Measurements from ENCODE around the gene C17orf78.
A peak's percentile ranks its signal among the peaks of the same experiment; 100 is the strongest.

The C17orf78 gene

GRCh38 chr17:37429453-37429852 is 53.7 kb downstream of the C17orf78 start:
- H3K36me3 ChIP-seq (ENCODE audit: control insufficient read depth in 2 of 2, insufficient read depth in 1 of 2, low read length in 2 of 2), result peaks cover 65 to 77% of the 10 kb centered on the region in 2 experiments
- POLR2A ChIA-PET, result interaction anchor here (1.4 kb wide), 1 partner anchor 59 kb away, joined by 3 read pairs; no protein-coding TSS in a partner anchor
- no peaks in the 10 kb centered on the region for H3K4me1 ChIP-seq (ENCODE audit: control insufficient read depth, insufficient read depth, low read length)
- no peak overlapping the region for H3K27ac ChIP-seq (ENCODE audit: extremely low read depth, low read depth, low read length)
- CTCF ChIA-PET, result interaction anchor here (0.6 to 1.4 kb wide), 3 partner anchors 9 to 341 kb away, joined by 3 to 9 read pairs (median 3); no protein-coding TSS in a partner anchor
- no peak for TF ChIP-seq PRDM1 (tag by site-specific recombination; IDR thresholded peaks at IDR 0.05)
- no peak for TF ChIP-seq ZNF324 (tag by site-specific recombination; IDR thresholded peaks at IDR 0.05)
- no peaks in the 10 kb centered on the region for H3K9me3 ChIP-seq (ENCODE audit: control insufficient read depth, insufficient read depth, low read depth, low read length)
- H3K4me3 ChIP-seq (ENCODE audit: low read depth, low read length), result no peak overlapping the region

DNA sequence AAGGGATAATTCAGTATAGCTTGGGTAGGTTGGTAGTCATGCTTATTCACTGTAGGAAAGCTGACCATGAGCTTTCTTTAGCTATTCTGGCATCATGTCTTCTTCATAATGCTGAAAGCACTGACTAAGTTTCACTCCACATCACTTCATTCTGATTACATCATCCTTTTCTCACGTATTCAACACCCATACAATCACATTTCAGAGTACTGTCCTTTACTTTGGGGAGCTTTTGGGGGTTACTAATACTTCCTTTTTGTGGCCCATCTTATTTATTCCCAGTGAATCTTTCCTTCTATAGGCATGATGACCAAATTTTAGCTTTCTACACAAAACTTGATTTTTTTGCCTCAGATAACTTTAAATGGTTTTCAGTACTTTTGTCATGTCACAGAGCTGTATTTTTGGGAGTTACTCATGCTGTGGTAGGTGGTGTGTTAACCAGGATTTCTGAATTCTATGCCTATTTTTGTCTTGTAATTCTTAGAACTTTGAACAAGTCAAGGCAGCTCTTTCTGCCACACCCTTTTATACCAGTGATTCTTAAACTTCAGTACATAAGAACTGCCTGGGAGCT is 54.4 kb downstream of the C17orf78 start:
- POLR2A ChIA-PET, result interaction anchor here (1.4 kb wide), 1 partner anchor 58 kb away, joined by 3 read pairs; no protein-coding TSS in a partner anchor
- TF ChIP-seq ZNF23 (tag by site-specific recombination; IDR thresholded peaks at IDR 0.05; ENCODE audit: borderline replicate concordance) (no peak), ZNF211 (tag by site-specific recombination; IDR thresholded peaks at IDR 0.05; ENCODE audit: low read depth) (no peak), KLF10 (tag by site-specific recombination; IDR thresholded peaks at IDR 0.05) (no peak), ZNF549 (tag by site-specific recombination; IDR thresholded peaks at IDR 0.05) (no peak), ZNF571 (tag by site-specific recombination; IDR thresholded peaks at IDR 0.05) (no peak), MEIS1 (CRISPR knock-in tag; IDR thresholded peaks at IDR 0.05; ENCODE audit: borderline replicate concordance) (no peak), KLF8 (tag by site-specific recombination; IDR thresholded peaks at IDR 0.05) (no peak), ZNF777 (tag by site-specific recombination; IDR thresholded peaks at IDR 0.05; ENCODE audit: borderline replicate concordance) (no peak), ZNF558 (tag by site-specific recombination; IDR thresholded peaks at IDR 0.05) (0 out of 2 replicates have a peak, but pooled peaks have one; percentile 13), ZBTB21 (tag by site-specific recombination; IDR thresholded peaks at IDR 0.05) (0 out of 2 replicates have a peak, but pooled peaks have one; percentile 22), ZBTB17 (tag by site-specific recombination; IDR thresholded peaks at IDR 0.05) (0 out of 2 replicates have a peak, but pooled peaks have one; percentile 40), ZNF658 (tag by site-specific recombination; IDR thresholded peaks at IDR 0.05) (no peak), ZXDB (tag by site-specific recombination; IDR thresholded peaks at IDR 0.05) (no peak), ZFP69B (tag by site-specific recombination; IDR thresholded peaks at IDR 0.05) (0 out of 2 replicates have a peak, but pooled peaks have one; percentile 15), ZEB2 (tag by site-specific recombination; IDR thresholded peaks at IDR 0.05) (0 out of 2 replicates have a peak, but pooled peaks have one; percentile 18), ZNF24 (tag by site-specific recombination; IDR thresholded peaks at IDR 0.05) (peak; percentile 82), ZSCAN23 (tag by site-specific recombination; IDR thresholded peaks at IDR 0.05) (no peak), HIC1 (tag by site-specific recombination; IDR thresholded peaks at IDR 0.05) (no peak), ZNF600 (tag by site-specific recombination; IDR thresholded peaks at IDR 0.05) (peak; percentile 51; the same call in 1 of the 2 replicates), PRDM1 (tag by site-specific recombination; IDR thresholded peaks at IDR 0.05) (peak; percentile 87), ZNF239 (tag by site-specific recombination; IDR thresholded peaks at IDR 0.05) (no peak), FEZF1 (tag by site-specific recombination; IDR thresholded peaks at IDR 0.05) (no peak), CTCF (tag by site-specific recombination; IDR thresholded peaks at IDR 0.05) (no peak)
- TF ChIP-seq, protein P1, sequence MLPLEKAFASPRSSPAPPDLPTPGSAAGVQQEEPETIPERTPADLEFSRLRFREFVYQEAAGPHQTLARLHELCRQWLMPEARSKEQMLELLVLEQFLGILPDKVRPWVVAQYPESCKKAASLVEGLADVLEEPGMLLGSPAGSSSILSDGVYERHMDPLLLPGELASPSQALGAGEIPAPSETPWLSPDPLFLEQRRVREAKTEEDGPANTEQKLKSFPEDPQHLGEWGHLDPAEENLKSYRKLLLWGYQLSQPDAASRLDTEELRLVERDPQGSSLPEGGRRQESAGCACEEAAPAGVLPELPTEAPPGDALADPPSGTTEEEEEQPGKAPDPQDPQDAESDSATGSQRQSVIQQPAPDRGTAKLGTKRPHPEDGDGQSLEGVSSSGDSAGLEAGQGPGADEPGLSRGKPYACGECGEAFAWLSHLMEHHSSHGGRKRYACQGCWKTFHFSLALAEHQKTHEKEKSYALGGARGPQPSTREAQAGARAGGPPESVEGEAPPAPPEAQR (tag by site-specific recombination; IDR thresholded peaks at IDR 0.05), result no peak

More for the DNA sequence above, 54.4 kb downstream of the C17orf78 start:
- Histone ChIP-seq H3K4me3 (ENCODE audit: low read depth, low read length) (no peak overlapping the region), H3K4me1 (ENCODE audit: control insufficient read depth, insufficient read depth, low read length) (no peaks in the 10 kb centered on the region), H3K36me3 (ENCODE audit: control insufficient read depth in 2 of 2, insufficient read depth in 1 of 2, low read length in 2 of 2) (peaks cover 61 to 71% of the 10 kb centered on the region in 2 experiments), H3K27ac (ENCODE audit: extremely low read depth, low read depth, low read length) (peak overlapping the region; percentile 1; the same call in 1 of the 2 replicates), H3K9me3 (ENCODE audit: control insufficient read depth, insufficient read depth, low read depth, low read length) (no peaks in the 10 kb centered on the region)
- CTCF ChIA-PET, result interaction anchor here (0.6 to 1.4 kb wide), 4 partner anchors 8 to 340 kb away, joined by 3 to 9 read pairs (median 3); no protein-coding TSS in a partner anchor
